Colonic mucosa (tissue), 4 donors: ENCODE data around the gene FRMD3. TPM values are rescaled to one million over a fixed set of nuclear protein-coding genes. Genes with fewer than 3 reads are reported as not detected.

Source experiments
- DNase-seq: peaks from one replicate; pipeline ENCODE4 v3.0.0-alpha.2; 2020
- H3K27ac ChIP-seq: fragments of 200-600 bp; one replicate; pipeline ENCODE4 v1.8.0; 2021
- H3K27me3 ChIP-seq: fragments of 200-600 bp; one replicate; pipeline ENCODE4 v1.8.0; 2021
- H3K36me3 ChIP-seq: fragments of 200-600 bp; one replicate; pipeline ENCODE4 v1.8.0; 2021
- H3K4me1 ChIP-seq: fragments of 200-600 bp; one replicate; pipeline ENCODE4 v1.8.0; 2021; ENCODE audit warnings: mild to moderate bottlenecking
- H3K4me3 ChIP-seq: fragments of 200-600 bp; one replicate; pipeline ENCODE4 v1.8.0; 2021
- H3K9ac ChIP-seq, 2 donors: one replicate each; pipeline ENCODE4 v1.7.0; 2013; ENCODE audit warnings: control low read depth in 2 of 2, low read depth in 2 of 2, low read length in 2 of 2
- H3K9me3 ChIP-seq: fragments of 200-600 bp; one replicate; pipeline ENCODE4 v1.8.0; 2021
- intact Hi-C: fragments of 100-400 bp; cut with DNase I; formaldehyde crosslinking; loops from one replicate; pipeline ENCODE4 v1.14.1; 2022
- total RNA-seq, 2 donors: library from RNA; stranded (reverse); fragmentation: NEBNext Ultra II Directional in 1 of 2; extraction: Animal tissue kit (Norgen Biotek cat#: 25700) in 1 of 2; gene quantifications; one replicate each; pipeline ENCODE4 v1.2.1, GENCODE V29; 2021
- TF ChIP-seq, protein P1 (sequence below): fragments of 200-600 bp; IDR thresholded peaks from one replicate; pipeline ENCODE4 v1.8.0; 2022; ENCODE audit warnings: antibody characterized with exemption, mild to moderate bottlenecking
- donor health status: healthy.
- donor health status: DM: no; HTN: no; CAD: no.
- donor health status: DM: no; HTN: no; CAD: no.

The FRMD3 gene
- total RNA-seq, 2 donors from 2014 or later, result 14.7 to 21.3 TPM

DNA sequence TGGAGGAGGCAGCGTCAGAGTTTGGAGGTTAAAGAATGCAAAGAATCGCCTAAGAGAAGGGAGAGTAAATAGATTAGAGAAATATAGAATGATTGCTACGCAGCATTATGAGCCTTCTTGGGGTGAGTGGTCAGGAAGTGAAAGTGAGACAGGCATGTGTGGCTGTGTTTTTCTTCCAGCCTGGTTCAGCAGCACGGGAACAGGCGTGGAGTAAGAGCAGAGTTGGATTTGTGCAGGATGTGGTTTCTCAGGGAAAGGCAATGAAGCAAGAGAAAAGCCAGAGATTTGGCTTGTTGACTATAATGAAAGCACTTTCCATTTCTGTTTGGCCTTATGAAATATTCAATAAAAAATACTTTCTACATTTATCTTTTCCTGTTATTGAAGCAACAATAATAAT is 34.3 kb upstream of the FRMD3 start:
- intact Hi-C loops, result no loop called here

DNA sequence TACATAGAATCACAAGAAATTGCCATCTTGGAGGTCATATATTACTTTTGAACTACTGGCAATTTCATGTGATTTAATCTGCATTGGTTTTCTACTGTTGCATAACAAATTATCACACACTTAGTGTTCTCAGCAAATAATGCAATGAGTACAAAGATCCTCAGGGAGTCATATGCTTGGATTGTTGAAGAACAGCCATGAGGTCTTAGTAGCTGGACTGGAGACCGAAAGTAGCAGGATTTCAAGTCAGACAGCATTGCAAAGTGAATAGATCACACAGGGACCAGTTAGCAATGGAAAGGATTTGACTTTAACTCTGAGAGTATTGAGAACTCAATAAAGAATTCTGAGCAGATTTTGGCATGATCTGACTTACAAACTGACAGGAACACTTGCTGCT is 32.2 kb upstream of the FRMD3 start:
- Histone ChIP-seq H3K9ac (no peak overlapping the region), H3K9me3 (no peaks in the 10 kb centered on the region), H3K27me3 (no peaks in the 10 kb centered on the region), H3K27ac (no peak overlapping the region), H3K4me3 (no peak overlapping the region), H3K36me3 (no peaks in the 10 kb centered on the region), H3K4me1 (no peaks in the 10 kb centered on the region)
- DNase-seq, result no peak
- intact Hi-C loops, result no loop called here
- TF ChIP-seq, protein P1, sequence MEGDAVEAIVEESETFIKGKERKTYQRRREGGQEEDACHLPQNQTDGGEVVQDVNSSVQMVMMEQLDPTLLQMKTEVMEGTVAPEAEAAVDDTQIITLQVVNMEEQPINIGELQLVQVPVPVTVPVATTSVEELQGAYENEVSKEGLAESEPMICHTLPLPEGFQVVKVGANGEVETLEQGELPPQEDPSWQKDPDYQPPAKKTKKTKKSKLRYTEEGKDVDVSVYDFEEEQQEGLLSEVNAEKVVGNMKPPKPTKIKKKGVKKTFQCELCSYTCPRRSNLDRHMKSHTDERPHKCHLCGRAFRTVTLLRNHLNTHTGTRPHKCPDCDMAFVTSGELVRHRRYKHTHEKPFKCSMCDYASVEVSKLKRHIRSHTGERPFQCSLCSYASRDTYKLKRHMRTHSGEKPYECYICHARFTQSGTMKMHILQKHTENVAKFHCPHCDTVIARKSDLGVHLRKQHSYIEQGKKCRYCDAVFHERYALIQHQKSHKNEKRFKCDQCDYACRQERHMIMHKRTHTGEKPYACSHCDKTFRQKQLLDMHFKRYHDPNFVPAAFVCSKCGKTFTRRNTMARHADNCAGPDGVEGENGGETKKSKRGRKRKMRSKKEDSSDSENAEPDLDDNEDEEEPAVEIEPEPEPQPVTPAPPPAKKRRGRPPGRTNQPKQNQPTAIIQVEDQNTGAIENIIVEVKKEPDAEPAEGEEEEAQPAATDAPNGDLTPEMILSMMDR, result no peak

More for the DNA sequence above, 34.3 kb upstream of the FRMD3 start:
- Histone ChIP-seq H3K36me3 (no peaks in the 10 kb centered on the region), H3K9ac (no peak overlapping the region), H3K9me3 (no peaks in the 10 kb centered on the region), H3K27ac (no peak overlapping the region), H3K4me3 (no peak overlapping the region), H3K27me3 (no peaks in the 10 kb centered on the region), H3K4me1 (no peaks in the 10 kb centered on the region)
- DNase-seq, result no peak
- TF ChIP-seq, protein P1, result no peak

DNA sequence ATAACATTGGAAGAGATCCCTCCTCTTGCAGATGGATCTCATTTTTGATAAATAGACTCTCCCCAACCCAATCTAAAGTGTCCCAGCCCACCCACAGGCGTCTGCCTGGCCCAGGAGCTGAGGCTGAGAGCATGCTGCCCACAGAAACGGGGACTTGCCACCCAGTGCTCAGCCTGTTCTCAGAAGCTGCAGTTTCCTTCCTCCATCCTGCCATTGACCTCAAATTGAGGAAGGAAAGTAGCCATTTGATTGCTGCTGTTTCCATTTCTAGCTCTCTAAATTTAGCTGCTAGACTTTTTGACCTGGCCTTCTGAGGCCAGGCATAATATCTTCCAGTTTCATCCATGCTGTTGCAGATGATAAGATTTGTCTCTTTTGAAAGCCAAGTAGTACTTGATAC is 31.1 kb upstream of the FRMD3 start:
- Histone ChIP-seq H3K9me3 (no peaks in the 10 kb centered on the region), H3K9ac (no peak overlapping the region), H3K4me1 (no peaks in the 10 kb centered on the region), H3K27me3 (no peaks in the 10 kb centered on the region), H3K27ac (no peak overlapping the region), H3K36me3 (no peaks in the 10 kb centered on the region), H3K4me3 (no peak overlapping the region)
- TF ChIP-seq, protein P1, result no peak
- intact Hi-C loops, result no loop called here
- no peak for DNase-seq

DNA sequence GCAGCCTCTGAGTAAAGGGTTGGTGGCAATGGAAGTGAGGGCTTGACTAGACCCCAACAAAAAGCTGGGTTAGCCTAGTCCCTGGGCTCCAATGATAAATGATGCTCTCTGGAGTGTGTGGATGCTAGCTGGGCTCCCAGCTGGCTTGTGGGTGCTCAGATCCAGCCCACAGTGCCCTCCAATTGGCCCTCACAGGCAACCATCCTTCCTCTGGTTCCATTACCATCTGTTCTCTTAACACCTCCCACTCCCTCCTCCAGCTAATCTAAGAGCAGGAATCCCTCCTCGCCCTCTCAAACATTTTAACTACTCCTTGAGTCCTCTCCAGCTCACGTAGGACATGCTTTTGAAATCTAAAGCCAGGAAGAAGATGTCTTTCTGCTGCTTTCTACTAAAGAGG is 25.2 kb upstream of the FRMD3 start:
- no peaks in the 10 kb centered on the region for H3K4me1 ChIP-seq
- no peak for DNase-seq
- H3K27me3 ChIP-seq, result no peaks in the 10 kb centered on the region
- TF ChIP-seq, protein P1, result no peak
- intact Hi-C loops, result no loop called here
- H3K9me3 ChIP-seq, result no peaks in the 10 kb centered on the region
- no peak overlapping the region for H3K4me3 ChIP-seq
- H3K27ac ChIP-seq, result no peak overlapping the region
- no peaks in the 10 kb centered on the region for H3K36me3 ChIP-seq
- H3K9ac ChIP-seq, result no peak overlapping the region

DNA sequence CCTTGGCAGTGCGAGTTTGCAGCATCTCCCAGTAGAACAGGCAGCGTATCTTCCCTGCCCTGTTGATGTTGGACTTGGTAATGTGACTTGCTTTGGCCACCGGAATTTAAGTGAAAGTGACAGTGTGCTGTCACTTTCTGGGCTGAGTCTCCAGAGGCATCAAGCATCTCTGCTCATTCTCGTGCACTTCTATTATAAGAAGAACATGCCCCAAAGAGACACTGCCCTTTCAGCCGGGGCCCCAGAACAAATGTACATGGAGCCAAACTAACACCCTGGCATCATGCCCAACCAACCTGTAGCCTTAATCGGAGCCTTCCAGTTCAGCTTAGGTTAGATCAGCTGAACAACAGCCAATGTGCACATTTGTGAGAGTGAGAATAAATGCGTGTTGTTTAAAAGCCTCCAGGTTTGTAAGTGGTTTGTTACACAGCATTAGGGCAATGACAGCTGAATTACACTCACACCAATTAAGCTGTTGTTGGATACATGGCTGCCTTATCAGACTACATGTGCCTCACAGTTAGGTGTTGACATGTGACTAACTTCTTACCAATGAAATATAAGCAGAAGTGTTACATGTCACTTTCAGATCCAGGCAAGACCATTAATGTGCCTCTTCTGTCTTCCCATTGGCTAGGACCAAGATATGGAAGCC is 22.1 kb upstream of the FRMD3 start:
- Histone ChIP-seq H3K4me1 (no peaks in the 10 kb centered on the region), H3K9ac (no peak overlapping the region), H3K27me3 (no peaks in the 10 kb centered on the region), H3K9me3 (no peaks in the 10 kb centered on the region), H3K36me3 (no peaks in the 10 kb centered on the region), H3K4me3 (no peak overlapping the region), H3K27ac (no peak overlapping the region)
- TF ChIP-seq, protein P1, result no peak
- intact Hi-C loops, result no loop called here
- DNase-seq, result no peak
